ENCODE data around the gene KARS1.

GRCh38 chr16:75578725-75579124, 68.7 kb downstream of the KARS1 start:
- TF ChIP-seq, protein P1, sequence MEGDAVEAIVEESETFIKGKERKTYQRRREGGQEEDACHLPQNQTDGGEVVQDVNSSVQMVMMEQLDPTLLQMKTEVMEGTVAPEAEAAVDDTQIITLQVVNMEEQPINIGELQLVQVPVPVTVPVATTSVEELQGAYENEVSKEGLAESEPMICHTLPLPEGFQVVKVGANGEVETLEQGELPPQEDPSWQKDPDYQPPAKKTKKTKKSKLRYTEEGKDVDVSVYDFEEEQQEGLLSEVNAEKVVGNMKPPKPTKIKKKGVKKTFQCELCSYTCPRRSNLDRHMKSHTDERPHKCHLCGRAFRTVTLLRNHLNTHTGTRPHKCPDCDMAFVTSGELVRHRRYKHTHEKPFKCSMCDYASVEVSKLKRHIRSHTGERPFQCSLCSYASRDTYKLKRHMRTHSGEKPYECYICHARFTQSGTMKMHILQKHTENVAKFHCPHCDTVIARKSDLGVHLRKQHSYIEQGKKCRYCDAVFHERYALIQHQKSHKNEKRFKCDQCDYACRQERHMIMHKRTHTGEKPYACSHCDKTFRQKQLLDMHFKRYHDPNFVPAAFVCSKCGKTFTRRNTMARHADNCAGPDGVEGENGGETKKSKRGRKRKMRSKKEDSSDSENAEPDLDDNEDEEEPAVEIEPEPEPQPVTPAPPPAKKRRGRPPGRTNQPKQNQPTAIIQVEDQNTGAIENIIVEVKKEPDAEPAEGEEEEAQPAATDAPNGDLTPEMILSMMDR (IDR thresholded peaks at IDR 0.05) = no peak
- TF ChIP-seq POLR2A (IDR thresholded peaks at IDR 0.05) (no peak), POLR2AphosphoS5 (IDR thresholded peaks at IDR 0.05) (no peak), EP300 (IDR thresholded peaks at IDR 0.05) (no peak)
